Measurements from ENCODE around the gene SULT2B1. TPM values are rescaled to one million over a fixed set of nuclear protein-coding genes. Genes with fewer than 3 reads are reported as not detected.

SULT2B1 gene
- total and polyA plus RNA-seq, 4 donors, result 0.14 to 0.24 TPM; not detected in 2

DNA sequence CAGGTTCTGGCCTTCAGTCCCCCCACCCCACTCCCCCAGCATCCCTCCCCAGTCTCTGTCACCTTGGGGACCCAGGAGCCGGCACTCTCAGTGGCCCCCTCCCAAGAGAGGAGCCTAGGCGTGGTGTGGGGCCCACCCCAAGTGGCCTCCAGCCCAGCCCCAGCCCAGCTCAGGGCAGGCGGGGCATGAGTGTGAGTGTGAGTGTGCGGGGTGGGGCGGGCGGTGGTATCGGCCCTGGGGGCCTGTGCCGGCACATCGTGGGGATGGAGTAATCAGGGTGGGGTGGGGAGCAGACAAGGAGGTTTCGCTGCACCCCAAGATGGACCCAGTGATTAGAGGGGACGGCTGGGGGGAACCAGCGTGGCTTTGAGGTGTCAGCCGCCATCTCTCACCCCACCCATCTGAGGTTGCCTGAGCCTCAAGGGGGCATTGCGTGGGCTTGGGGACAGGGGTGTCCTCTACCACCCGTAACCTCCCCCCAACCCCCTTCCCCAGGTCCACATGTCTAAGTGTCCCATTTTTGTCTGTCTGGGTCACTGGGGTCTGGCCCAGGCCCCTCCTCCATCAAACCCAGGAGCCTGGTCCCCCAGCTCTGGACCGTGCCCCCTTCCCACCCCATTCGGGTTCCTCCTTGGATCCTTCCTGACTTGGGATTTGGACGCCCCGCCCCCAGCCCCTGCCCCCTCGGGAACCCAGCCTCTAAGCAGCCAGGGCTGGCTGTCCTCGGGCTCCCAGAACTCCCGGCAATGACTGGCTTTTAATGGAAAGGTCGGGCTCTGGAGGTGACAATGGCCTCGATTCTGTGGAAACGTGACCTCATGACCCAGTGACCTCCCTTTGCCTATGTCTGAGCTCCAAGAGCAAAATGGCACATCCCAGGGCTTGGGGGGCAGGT, 6.9 kb upstream of the SULT2B1 start (continued):
- TF ChIP-seq RXRA (IDR thresholded peaks at IDR 0.05), result no peak
- TF ChIP-seq GABPA (IDR thresholded peaks at IDR 0.05 in 1 of 2, conservative IDR thresholded peaks at IDR 0.05 in 1 of 2), result no peak

DNA sequence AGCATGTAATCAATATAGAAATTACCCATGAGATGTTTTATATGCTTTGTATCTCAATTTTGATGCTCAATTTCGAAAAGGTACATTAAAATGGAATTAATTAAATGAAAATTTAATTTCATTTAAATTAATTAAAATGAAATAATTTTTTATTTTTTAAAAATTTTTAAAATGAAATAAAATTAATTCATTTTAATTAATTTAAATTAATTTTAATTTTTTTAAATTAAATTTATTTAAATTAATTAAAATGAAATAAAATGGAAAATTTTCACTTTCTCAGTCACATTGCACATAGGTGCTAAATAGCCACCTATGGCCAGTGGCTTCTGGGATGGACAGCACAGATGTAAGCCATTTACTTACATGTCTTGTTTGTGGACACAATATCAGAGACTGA, 4.2 kb upstream of the SULT2B1 start:
- DNase-seq (ENCODE audit: low spot score), result no peak
- H3K4me3 ChIP-seq (ENCODE audit: low read depth in 1 of 3, low read length in 3 of 3), result no peak overlapping the region
- H3K4me1 ChIP-seq (ENCODE audit: control insufficient read depth in 4 of 4, insufficient read depth in 4 of 4, low read length in 3 of 4), result no peaks in the 10 kb centered on the region
- H3K36me3 ChIP-seq (ENCODE audit: control insufficient read depth in 4 of 4, insufficient read depth in 3 of 4, low read depth in 1 of 4, low read length in 3 of 4), result no peaks in the 10 kb centered on the region
- WGBS, result 45% methylated on average over 1 of the region's 1 CpG
- TF ChIP-seq HNF4G (IDR thresholded peaks at IDR 0.05), result no peak
- TF ChIP-seq, protein P1, sequence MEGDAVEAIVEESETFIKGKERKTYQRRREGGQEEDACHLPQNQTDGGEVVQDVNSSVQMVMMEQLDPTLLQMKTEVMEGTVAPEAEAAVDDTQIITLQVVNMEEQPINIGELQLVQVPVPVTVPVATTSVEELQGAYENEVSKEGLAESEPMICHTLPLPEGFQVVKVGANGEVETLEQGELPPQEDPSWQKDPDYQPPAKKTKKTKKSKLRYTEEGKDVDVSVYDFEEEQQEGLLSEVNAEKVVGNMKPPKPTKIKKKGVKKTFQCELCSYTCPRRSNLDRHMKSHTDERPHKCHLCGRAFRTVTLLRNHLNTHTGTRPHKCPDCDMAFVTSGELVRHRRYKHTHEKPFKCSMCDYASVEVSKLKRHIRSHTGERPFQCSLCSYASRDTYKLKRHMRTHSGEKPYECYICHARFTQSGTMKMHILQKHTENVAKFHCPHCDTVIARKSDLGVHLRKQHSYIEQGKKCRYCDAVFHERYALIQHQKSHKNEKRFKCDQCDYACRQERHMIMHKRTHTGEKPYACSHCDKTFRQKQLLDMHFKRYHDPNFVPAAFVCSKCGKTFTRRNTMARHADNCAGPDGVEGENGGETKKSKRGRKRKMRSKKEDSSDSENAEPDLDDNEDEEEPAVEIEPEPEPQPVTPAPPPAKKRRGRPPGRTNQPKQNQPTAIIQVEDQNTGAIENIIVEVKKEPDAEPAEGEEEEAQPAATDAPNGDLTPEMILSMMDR (IDR thresholded peaks at IDR 0.05; ENCODE audit: low read depth, low read length, missing input control), result no peak
- TF ChIP-seq, protein P2, sequence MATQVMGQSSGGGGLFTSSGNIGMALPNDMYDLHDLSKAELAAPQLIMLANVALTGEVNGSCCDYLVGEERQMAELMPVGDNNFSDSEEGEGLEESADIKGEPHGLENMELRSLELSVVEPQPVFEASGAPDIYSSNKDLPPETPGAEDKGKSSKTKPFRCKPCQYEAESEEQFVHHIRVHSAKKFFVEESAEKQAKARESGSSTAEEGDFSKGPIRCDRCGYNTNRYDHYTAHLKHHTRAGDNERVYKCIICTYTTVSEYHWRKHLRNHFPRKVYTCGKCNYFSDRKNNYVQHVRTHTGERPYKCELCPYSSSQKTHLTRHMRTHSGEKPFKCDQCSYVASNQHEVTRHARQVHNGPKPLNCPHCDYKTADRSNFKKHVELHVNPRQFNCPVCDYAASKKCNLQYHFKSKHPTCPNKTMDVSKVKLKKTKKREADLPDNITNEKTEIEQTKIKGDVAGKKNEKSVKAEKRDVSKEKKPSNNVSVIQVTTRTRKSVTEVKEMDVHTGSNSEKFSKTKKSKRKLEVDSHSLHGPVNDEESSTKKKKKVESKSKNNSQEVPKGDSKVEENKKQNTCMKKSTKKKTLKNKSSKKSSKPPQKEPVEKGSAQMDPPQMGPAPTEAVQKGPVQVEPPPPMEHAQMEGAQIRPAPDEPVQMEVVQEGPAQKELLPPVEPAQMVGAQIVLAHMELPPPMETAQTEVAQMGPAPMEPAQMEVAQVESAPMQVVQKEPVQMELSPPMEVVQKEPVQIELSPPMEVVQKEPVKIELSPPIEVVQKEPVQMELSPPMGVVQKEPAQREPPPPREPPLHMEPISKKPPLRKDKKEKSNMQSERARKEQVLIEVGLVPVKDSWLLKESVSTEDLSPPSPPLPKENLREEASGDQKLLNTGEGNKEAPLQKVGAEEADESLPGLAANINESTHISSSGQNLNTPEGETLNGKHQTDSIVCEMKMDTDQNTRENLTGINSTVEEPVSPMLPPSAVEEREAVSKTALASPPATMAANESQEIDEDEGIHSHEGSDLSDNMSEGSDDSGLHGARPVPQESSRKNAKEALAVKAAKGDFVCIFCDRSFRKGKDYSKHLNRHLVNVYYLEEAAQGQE (IDR thresholded peaks at IDR 0.05), result no peak
- no peak for TF ChIP-seq EGR1 (IDR thresholded peaks at IDR 0.05; ENCODE audit: low read depth in 2 of 2)
- TF ChIP-seq, protein P3, sequence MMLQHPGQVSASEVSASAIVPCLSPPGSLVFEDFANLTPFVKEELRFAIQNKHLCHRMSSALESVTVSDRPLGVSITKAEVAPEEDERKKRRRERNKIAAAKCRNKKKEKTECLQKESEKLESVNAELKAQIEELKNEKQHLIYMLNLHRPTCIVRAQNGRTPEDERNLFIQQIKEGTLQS (IDR thresholded peaks at IDR 0.05), result no peak
- no peak for TF ChIP-seq SP1 (IDR thresholded peaks at IDR 0.05)
- TF ChIP-seq FOXA1 (IDR thresholded peaks at IDR 0.05), result no peak
- TF ChIP-seq RAD21 (IDR thresholded peaks at IDR 0.05), result no peak
- no peaks in the 10 kb centered on the region for H3K9me3 ChIP-seq (ENCODE audit: control insufficient read depth in 4 of 4, low read length in 3 of 4)
- no peak overlapping the region for H3K9ac ChIP-seq (ENCODE audit: low read depth in 1 of 2, low read length in 2 of 2)
- H3K27me3 ChIP-seq (ENCODE audit: control insufficient read depth in 4 of 4, insufficient read depth in 4 of 4, low read length in 3 of 4), result peaks cover 0 to under 1% (median 0%) of the 10 kb centered on the region in 4 donors
- no peak overlapping the region for H3K27ac ChIP-seq (ENCODE audit: low read depth in 1 of 2, low read length in 2 of 2)

DNA sequence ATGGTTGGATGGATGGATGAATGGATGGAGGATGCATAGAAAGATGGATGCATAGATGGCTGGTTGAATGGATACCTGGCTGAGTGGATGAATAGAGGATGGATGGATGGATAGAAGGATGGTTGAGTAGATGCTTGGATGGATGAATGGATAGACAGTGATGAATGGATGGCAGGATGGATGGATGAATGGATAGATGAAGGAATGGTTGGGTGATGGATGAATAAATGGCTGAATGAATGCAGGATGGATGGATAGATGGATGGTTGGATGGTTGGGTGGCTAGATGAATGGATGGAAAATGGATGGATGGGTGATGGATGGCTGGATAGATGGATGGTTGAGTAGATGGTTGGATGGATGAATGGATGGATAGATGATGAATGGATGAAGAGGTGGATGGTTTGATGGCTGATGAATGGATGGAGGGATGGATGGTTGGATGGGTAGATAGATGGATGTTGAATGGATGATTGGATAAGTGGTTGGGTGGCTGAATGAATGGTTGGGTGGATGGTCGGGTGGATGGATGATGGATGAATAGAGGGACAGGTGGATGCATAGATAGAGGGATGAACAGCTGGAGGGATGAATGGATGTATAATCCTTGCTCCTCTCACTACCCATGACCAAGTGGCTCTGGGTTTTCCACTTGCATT, 3.6 kb upstream of the SULT2B1 start:
- no peaks in the 10 kb centered on the region for H3K4me1 ChIP-seq (ENCODE audit: control insufficient read depth in 4 of 4, insufficient read depth in 4 of 4, low read length in 3 of 4)
- no peak for DNase-seq (ENCODE audit: low spot score)
- H3K4me3 ChIP-seq (ENCODE audit: low read depth in 1 of 3, low read length in 3 of 3), result no peak overlapping the region
- no peaks in the 10 kb centered on the region for H3K9me3 ChIP-seq (ENCODE audit: control insufficient read depth in 4 of 4, low read length in 3 of 4)
- 88% methylated on average over 1 of the region's 1 CpG for WGBS
- no peaks in the 10 kb centered on the region for H3K36me3 ChIP-seq (ENCODE audit: control insufficient read depth in 4 of 4, insufficient read depth in 3 of 4, low read depth in 1 of 4, low read length in 3 of 4)
- H3K27ac ChIP-seq (ENCODE audit: low read depth in 1 of 2, low read length in 2 of 2), result no peak overlapping the region
- no peak overlapping the region for H3K9ac ChIP-seq (ENCODE audit: low read depth in 1 of 2, low read length in 2 of 2)
- no peak for TF ChIP-seq RAD21 (IDR thresholded peaks at IDR 0.05)
- no peak for TF ChIP-seq SP1 (IDR thresholded peaks at IDR 0.05)
- peaks cover 0 to 4% (median 0%) of the 10 kb centered on the region in 4 donors for H3K27me3 ChIP-seq (ENCODE audit: control insufficient read depth in 4 of 4, insufficient read depth in 4 of 4, low read length in 3 of 4)

All from liver (tissue), 9 donors.